HCT116 (cell line): ENCODE measurements around the gene SERPINC1. TPM values are rescaled to one million over a fixed set of nuclear protein-coding genes. Genes with fewer than 3 reads are reported as not detected.

Source experiments
- ATAC-seq: fragments of 200-7000 bp; cut with Tn5 transposase; 2 replicates; pipeline ENCODE4 v1.9.1; 2020; ENCODE audit warnings: mild to moderate bottlenecking, moderate library complexity
- BruUV-seq: library from RNA; stranded (reverse); fragments of 400-500 nt; replicated peaks from 2 replicates; lab custom pipeline; 2021; lab: Mats Ljungman, UMichigan
- CTCF ChIA-PET: fragments of 300-600 bp; sonication (Branson Sonifier 250); formaldehyde crosslinking; loops from one replicate; lab custom pipeline; 2021; ENCODE audit warnings: antibody characterized with exemption; lab: Charles Lee
- POLR2A ChIA-PET: fragments of 300-600, 350-600 bp; sonication (Branson Sonifier 250); formaldehyde crosslinking; loops from one replicate; lab custom pipeline; 2021; ENCODE audit warnings: antibody characterized with exemption; lab: Charles Lee
- RAD21 ChIA-PET, 2 experiments: fragments of 300-600 bp; sonication (Branson Sonifier 250); formaldehyde crosslinking; loops; one replicate each; lab custom pipeline; 2023; ENCODE audit warnings: low total read pairs in 2 of 2; ENCODE audit not compliant: uncharacterized antibody in 2 of 2, unreplicated experiment in 2 of 2, low non-redundant PET in 1 of 2; lab: Charles Lee
- DNase-seq: peaks from one replicate; pipeline ENCODE4 v3.0.0-alpha.2; 2010; ENCODE audit warnings: low read depth, low spot score
- H2AFZ ChIP-seq: fragments of 200-600 bp; shearing (Covaris generic), sonication (generic); 2 replicates; pipeline ENCODE4 v1.6.1; 2017; ENCODE audit warnings: low read depth, mixed run types, mixed read lengths, antibody characterized with exemption, low read length; ENCODE audit not compliant: poor library complexity, severe bottlenecking
- H3K27ac ChIP-seq: 2 replicates; pipeline ENCODE4 v1.5.1; 2012; ENCODE audit warnings: low read depth, low read length
- H3K27me3 ChIP-seq: fragments of 200-600 bp; sonication (generic); 2 replicates; pipeline ENCODE4 v1.6.1; 2016; ENCODE audit warnings: mixed run types, low read length, mixed read lengths; ENCODE audit not compliant: insufficient read depth
- H3K36me3 ChIP-seq, 2 experiments: fragments of 200-500 bp in 1 of 2; fragments of 200-600 bp in 1 of 2; sonication (Bioruptor generic) in 1 of 2; sonication (generic) in 1 of 2; 2 replicates each; pipeline versions ENCODE4 v1.5.1 to v1.6.1; 2014 to 2016; ENCODE audit warnings: low read length in 2 of 2, inconsistent platforms in 1 of 2, mixed read lengths in 1 of 2, mixed run types in 1 of 2; ENCODE audit not compliant: insufficient read depth in 2 of 2, control insufficient read depth in 1 of 2
- H3K4me1 ChIP-seq, 2 experiments: fragments of 200-600 bp in 1 of 2; sonication (generic) in 1 of 2; 2 replicates each; pipeline versions ENCODE4 v1.5.1 to v1.6.1; 2012 to 2017; ENCODE audit warnings: low read length in 2 of 2, inconsistent platforms in 1 of 2, mild to moderate bottlenecking in 1 of 2, mixed read lengths in 1 of 2, mixed run types in 1 of 2, moderate library complexity in 1 of 2; ENCODE audit not compliant: insufficient read depth in 2 of 2, control insufficient read depth in 1 of 2
- H3K4me2 ChIP-seq: fragments of 200-600 bp; sonication (generic); 2 replicates; pipeline ENCODE4 v1.6.1; 2017; ENCODE audit warnings: mixed run types, low read length, mixed read lengths
- H3K4me3 ChIP-seq, 2 experiments: fragments of 200-600 bp in 1 of 2; sonication (generic) in 1 of 2; replicated peaks in 1 of 2; 2 replicates each; pipeline ENCODE4 v1.5.1; 2011 to 2016; ENCODE audit warnings: low read length in 2 of 2, control low read depth in 1 of 2, low read depth in 1 of 2, mild to moderate bottlenecking in 1 of 2, mixed read lengths in 1 of 2, mixed run types in 1 of 2
- H3K79me2 ChIP-seq: fragments of 200-600 bp; sonication (generic); 2 replicates; pipeline ENCODE4 v1.6.1; 2017; ENCODE audit warnings: mild to moderate bottlenecking, mixed run types, low read length, moderate library complexity, mixed read lengths; ENCODE audit not compliant: insufficient read depth
- H3K9ac ChIP-seq: fragments of 200-600 bp; sonication (generic); 2 replicates; pipeline ENCODE4 v1.6.1; 2016; ENCODE audit warnings: low read length, mixed read lengths
- H3K9me2 ChIP-seq: fragments of 200-600 bp; sonication (generic), shearing (Covaris generic); 2 replicates; pipeline ENCODE4 v1.6.1; 2017; ENCODE audit warnings: mixed run types, mild to moderate bottlenecking, moderate library complexity; ENCODE audit not compliant: insufficient read depth
- H3K9me3 ChIP-seq, 2 experiments: fragments of 200-500 bp in 1 of 2; fragments of 200-600 bp in 1 of 2; sonication (Bioruptor generic) in 1 of 2; sonication (generic) in 1 of 2; 2 replicates each; pipeline ENCODE4 v1.6.1; 2014 to 2017; ENCODE audit warnings: low read length in 2 of 2, mixed read lengths in 2 of 2, inconsistent platforms in 1 of 2, low read depth in 1 of 2, mild to moderate bottlenecking in 1 of 2, mixed run types in 1 of 2, moderate library complexity in 1 of 2; ENCODE audit not compliant: control insufficient read depth in 1 of 2, insufficient read depth in 1 of 2
- H4K20me1 ChIP-seq: fragments of 200-600 bp; sonication (generic), shearing (Covaris generic); 2 replicates; pipeline ENCODE4 v1.6.1; 2017; ENCODE audit warnings: mixed run types, mild to moderate bottlenecking, moderate library complexity; ENCODE audit not compliant: insufficient read depth
- CBX3 ChIP-seq: IDR thresholded peaks from 2 replicates; pipeline ENCODE4 v1.6.1; 2012; ENCODE audit warnings: low read depth
- CEBPB ChIP-seq: IDR thresholded peaks from 2 replicates; pipeline ENCODE4 v1.6.1; 2012; ENCODE audit warnings: low read depth
- EZH2 ChIP-seq: fragments of 200-600 bp; sonication (generic); IDR thresholded peaks from 2 replicates; pipeline ENCODE4 v1.6.1; 2017; ENCODE audit warnings: antibody characterized with exemption, mixed run types
- FOSL1 ChIP-seq: IDR thresholded peaks from 2 replicates; pipeline ENCODE4 v1.6.1; 2012; ENCODE audit warnings: low read depth
- MAX ChIP-seq: IDR thresholded peaks from 2 replicates; pipeline ENCODE4 v1.6.1; 2012
- POLR2A ChIP-seq: IDR thresholded peaks from 2 replicates; pipeline ENCODE4 v1.7.0; 2011; ENCODE audit warnings: borderline replicate concordance; ENCODE audit not compliant: insufficient read depth, insufficient read length; ENCODE audit errors: extremely low read depth
- POLR2AphosphoS5 ChIP-seq: IDR thresholded peaks from 2 replicates; pipeline ENCODE4 v1.6.1; 2011; ENCODE audit warnings: mild to moderate bottlenecking, low read depth, low read length, moderate library complexity
- SRF ChIP-seq: IDR thresholded peaks from 2 replicates; pipeline ENCODE4 v1.6.1; 2012; ENCODE audit warnings: low read depth
- TCF7L2 ChIP-seq: IDR thresholded peaks from 2 replicates; pipeline ENCODE4 v1.7.0; 2011; ENCODE audit warnings: borderline replicate concordance, inconsistent platforms; ENCODE audit not compliant: insufficient read depth, insufficient read length; ENCODE audit errors: extremely low read depth
- ZNF274 ChIP-seq: fragments of 200-500 bp; sonication (Bioruptor generic); IDR thresholded peaks from 2 replicates; pipeline ENCODE4 v1.6.1; 2014; ENCODE audit warnings: mild to moderate bottlenecking, low read depth, low read length, inconsistent platforms
- intact Hi-C: fragments of 100-400 bp; cut with micrococcal nuclease; formaldehyde crosslinking; loops from 2 replicates; pipeline ENCODE4 v1.10.0; 2022
- total RNA-seq: library from RNA; stranded (reverse); gene quantifications from one replicate; pipeline ENCODE4 v1.2.1, GENCODE V29; 2021; ENCODE audit not compliant: unreplicated experiment
- TF ChIP-seq, protein P1 (sequence below): IDR thresholded peaks from 2 replicates; pipeline ENCODE4 v1.6.1; 2012; ENCODE audit warnings: low read depth
- TF ChIP-seq, protein P2 (sequence below), 3 experiments: fragments of 200-600 bp in 1 of 3; sonication (generic) in 1 of 3; IDR thresholded peaks in 2 of 3; conservative IDR thresholded peaks in 1 of 3; 2 replicates each; pipeline ENCODE4 v1.5.1; 2012 to 2017; ENCODE audit warnings: low read depth in 2 of 3, low read length in 2 of 3, antibody characterized with exemption in 1 of 3, borderline replicate concordance in 1 of 3, control low read depth in 1 of 3, mild to moderate bottlenecking in 1 of 3, mixed read lengths in 1 of 3, mixed run types in 1 of 3, moderate library complexity in 1 of 3; ENCODE audit not compliant: insufficient read depth in 1 of 3

The SERPINC1 gene
- total RNA-seq, 1 experiment from 2014 or later: 0.61 TPM

GRCh38 chr1:173871091-173871490 lies 46.0 kb downstream of the SERPINC1 start:
- Histone ChIP-seq H3K79me2 (peaks cover 17% of the 10 kb centered on the region), H3K4me2 (no peak overlapping the region), H3K9me3 (no peaks in the 10 kb centered on the region), H3K4me1 (peaks cover 6 to 17% of the 10 kb centered on the region in 2 experiments; a peak in 3 of 4 replicates), H4K20me1 (peaks cover 6% of the 10 kb centered on the region; the same call in 1 of the 2 replicates), H3K36me3 (peaks cover 8 to 16% of the 10 kb centered on the region in 2 experiments), H3K27ac (no peak overlapping the region), H2AFZ (no peak overlapping the region)
- intact Hi-C loops: no loop called here
- POLR2A ChIA-PET: no interaction called here
- no peak for ATAC-seq
- RAD21 ChIA-PET: no interaction called here
- CTCF ChIA-PET: no interaction called here
- BruUV-seq: no TSS peak
- TF ChIP-seq SRF: no peak
- TF ChIP-seq ZNF274: no peak
- no peak for TF ChIP-seq POLR2AphosphoS5
- TF ChIP-seq FOSL1: no peak
- TF ChIP-seq CBX3: no peak
- no peak for TF ChIP-seq CEBPB
- TF ChIP-seq, protein P1, sequence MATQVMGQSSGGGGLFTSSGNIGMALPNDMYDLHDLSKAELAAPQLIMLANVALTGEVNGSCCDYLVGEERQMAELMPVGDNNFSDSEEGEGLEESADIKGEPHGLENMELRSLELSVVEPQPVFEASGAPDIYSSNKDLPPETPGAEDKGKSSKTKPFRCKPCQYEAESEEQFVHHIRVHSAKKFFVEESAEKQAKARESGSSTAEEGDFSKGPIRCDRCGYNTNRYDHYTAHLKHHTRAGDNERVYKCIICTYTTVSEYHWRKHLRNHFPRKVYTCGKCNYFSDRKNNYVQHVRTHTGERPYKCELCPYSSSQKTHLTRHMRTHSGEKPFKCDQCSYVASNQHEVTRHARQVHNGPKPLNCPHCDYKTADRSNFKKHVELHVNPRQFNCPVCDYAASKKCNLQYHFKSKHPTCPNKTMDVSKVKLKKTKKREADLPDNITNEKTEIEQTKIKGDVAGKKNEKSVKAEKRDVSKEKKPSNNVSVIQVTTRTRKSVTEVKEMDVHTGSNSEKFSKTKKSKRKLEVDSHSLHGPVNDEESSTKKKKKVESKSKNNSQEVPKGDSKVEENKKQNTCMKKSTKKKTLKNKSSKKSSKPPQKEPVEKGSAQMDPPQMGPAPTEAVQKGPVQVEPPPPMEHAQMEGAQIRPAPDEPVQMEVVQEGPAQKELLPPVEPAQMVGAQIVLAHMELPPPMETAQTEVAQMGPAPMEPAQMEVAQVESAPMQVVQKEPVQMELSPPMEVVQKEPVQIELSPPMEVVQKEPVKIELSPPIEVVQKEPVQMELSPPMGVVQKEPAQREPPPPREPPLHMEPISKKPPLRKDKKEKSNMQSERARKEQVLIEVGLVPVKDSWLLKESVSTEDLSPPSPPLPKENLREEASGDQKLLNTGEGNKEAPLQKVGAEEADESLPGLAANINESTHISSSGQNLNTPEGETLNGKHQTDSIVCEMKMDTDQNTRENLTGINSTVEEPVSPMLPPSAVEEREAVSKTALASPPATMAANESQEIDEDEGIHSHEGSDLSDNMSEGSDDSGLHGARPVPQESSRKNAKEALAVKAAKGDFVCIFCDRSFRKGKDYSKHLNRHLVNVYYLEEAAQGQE: no peak
- TF ChIP-seq MAX: no peak
- no peak for TF ChIP-seq EZH2
- no peak for TF ChIP-seq TCF7L2
- TF ChIP-seq POLR2A: no peak
- TF ChIP-seq, protein P2, sequence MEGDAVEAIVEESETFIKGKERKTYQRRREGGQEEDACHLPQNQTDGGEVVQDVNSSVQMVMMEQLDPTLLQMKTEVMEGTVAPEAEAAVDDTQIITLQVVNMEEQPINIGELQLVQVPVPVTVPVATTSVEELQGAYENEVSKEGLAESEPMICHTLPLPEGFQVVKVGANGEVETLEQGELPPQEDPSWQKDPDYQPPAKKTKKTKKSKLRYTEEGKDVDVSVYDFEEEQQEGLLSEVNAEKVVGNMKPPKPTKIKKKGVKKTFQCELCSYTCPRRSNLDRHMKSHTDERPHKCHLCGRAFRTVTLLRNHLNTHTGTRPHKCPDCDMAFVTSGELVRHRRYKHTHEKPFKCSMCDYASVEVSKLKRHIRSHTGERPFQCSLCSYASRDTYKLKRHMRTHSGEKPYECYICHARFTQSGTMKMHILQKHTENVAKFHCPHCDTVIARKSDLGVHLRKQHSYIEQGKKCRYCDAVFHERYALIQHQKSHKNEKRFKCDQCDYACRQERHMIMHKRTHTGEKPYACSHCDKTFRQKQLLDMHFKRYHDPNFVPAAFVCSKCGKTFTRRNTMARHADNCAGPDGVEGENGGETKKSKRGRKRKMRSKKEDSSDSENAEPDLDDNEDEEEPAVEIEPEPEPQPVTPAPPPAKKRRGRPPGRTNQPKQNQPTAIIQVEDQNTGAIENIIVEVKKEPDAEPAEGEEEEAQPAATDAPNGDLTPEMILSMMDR (IDR thresholded peaks at IDR 0.05 in 2 of 3, conservative IDR thresholded peaks at IDR 0.05 in 1 of 3; ENCODE audit: borderline replicate concordance in 1 of 3, insufficient read depth in 1 of 3, low read depth in 2 of 3, low read length in 2 of 3): no peak
- TF ChIP-seq, all 23 proteins: peak for 0
- no peaks in the 10 kb centered on the region for H3K27me3 ChIP-seq
- no peaks in the 10 kb centered on the region for H3K9me2 ChIP-seq
- no peak for DNase-seq
- H3K9ac ChIP-seq: no peak overlapping the region
- no peak overlapping the region for H3K4me3 ChIP-seq
